GM19193 (cell line): ENCODE results near the gene CALML5.

Source experiments
- POLR2A ChIP-seq: IDR thresholded peaks from 4 replicates; pipeline ENCODE4 v1.6.1; 2011; ENCODE audit not compliant: insufficient read depth, insufficient read length; ENCODE audit errors: extremely low read depth

CALML5 gene

DNA sequence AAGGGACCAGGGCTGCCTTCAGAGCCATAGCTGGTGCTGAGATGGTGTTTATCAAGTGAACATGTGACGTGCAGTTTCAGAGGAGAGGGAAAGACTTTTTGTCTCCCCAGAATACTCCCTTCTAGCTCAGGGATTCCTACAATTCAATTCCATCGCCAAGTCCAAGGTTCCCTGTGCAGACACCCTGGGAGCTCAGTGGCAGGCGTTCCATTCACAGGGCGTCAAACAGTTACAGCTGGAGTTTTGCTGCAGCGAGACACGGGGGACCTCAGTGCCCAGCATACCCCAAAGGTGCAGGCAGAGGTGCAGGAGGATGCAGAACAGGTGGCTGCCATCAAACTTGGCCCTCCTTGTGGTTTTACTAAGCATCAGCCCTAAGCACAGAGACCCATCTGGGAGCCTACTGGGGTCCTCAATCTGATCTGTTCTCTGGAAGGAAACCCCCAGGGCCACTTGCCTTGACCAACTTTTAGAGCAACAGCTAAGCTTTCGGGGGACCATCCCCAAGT lies 846 bp upstream of the CALML5 start:
- no peak for TF ChIP-seq POLR2A

DNA sequence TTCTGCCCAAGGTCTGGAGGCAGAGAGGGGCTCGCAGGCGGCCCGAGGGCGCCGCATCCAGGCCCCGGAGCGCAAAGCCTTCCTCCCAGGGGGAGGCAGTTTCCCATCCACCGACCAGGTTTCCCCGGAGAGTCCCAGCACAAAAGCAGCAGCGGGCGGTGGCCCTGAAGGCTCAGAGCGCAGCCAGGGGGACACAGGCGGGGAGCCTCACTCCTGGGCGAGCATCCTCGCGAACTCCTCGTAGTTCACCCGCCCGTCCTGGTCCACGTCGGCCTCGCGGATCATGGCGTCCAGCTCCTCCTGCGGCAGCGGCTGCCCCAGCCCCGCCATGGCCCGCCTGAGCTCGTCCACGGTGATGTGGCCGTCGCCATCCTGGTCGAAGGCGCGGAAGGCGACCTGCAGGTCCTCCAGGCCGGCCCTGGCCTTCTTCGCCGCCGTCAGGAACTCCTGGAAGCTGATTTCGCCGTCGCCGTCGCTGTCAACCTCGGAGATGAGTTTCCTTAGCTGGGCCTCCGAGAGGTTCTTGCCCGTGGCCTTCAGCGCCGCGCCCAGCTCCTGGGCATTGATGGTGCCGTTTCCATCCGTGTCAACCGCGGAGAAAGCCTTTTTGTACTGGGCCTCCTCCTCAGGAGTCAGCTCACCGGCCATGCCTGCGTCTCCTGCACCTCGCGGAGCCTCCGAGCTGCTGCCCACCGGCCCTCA lies 428 bp downstream of the CALML5 start:
- TF ChIP-seq POLR2A, result no peak

DNA sequence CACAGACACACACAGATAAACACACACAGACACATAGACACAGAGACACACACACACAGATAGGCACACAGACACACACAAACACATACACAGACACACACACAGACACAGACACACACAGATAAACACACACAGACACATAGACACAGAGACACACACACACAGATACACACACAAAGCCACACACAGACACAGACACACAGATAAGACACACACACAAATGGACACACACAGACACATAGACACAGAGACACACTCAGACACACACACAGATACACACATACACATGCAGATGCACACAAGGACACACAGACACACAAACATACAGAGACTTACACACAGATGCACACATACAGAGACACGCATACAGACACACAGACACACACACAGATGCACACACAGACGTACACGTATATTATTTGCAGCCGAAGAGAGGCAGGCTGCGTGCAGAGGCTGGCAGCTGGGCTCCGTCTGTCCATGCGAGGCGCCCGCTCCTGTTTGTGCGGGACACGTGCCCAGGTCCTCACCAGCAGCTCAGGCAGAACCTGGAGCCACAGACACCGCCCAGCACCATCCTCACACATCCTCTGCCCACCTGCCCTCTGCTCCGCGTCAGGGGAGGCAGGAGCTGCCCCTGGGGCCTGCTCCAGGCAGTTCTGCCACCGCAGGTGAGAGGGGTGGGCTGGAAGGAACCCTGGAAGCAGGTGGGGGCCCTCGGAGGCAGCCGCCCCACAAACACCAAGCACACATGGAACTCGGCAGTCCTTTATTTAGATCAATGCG lies 1.2 kb downstream of the CALML5 start:
- no peak for TF ChIP-seq POLR2A

DNA sequence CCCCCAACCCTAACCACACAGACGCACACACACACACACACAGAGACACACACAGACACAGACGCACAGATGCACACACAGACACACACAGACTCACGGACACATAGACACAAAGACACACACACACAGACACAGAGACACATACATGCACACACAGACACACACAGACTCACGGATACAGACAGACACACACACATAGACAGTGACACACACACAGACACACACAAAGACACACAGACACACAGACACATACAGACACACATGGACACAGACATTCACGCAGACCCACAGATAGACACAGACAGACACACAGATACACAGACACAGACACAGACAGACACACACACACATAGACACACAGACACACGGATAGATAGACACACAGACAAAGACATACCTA lies 2.1 kb downstream of the CALML5 start:
- TF ChIP-seq POLR2A, result no peak

GRCh38 chr10:5496261-5497250 lies 2.8 kb downstream of the CALML5 start:
- TF ChIP-seq POLR2A, result no peak

GRCh38 chr10:5494611-5495010 lies 4.8 kb downstream of the CALML5 start:
- TF ChIP-seq POLR2A, result no peak

- no peak for TF ChIP-seq POLR2A
These were observed 5.7 kb downstream of the CALML5 start for GRCh38 chr10:5493691-5494090.

GRCh38 chr10:5492929-5493576 lies 6.3 kb downstream of the CALML5 start:
- no peak for TF ChIP-seq POLR2A

GRCh38 chr10:5492322-5492855 lies 7.0 kb downstream of the CALML5 start:
- no peak for TF ChIP-seq POLR2A

DNA sequence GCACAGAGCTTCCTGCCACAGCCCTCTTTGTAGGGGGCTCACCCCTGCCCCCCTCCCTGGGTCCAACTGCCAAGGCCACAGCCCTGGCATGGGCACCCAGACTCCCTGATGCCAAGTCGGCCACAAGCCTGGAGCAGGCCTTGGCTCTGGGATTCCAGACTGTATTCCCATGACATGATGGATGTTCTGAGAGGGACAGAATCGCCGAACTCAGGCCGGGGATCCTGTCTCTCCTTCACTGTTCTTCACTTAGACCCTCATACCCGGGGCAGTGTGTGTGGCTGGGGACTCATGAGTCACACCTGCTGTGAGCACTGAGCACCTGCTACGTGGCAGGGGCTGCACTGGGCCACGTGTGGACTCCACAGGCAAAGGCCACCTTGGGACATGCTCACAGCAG lies 7.9 kb downstream of the CALML5 start:
- no peak for TF ChIP-seq POLR2A

GRCh38 chr10:5490698-5491464 lies 8.5 kb downstream of the CALML5 start:
- TF ChIP-seq POLR2A, result no peak

- no peak for TF ChIP-seq POLR2A
These were observed 9.3 kb downstream of the CALML5 start for GRCh38 chr10:5490032-5490431.

- TF ChIP-seq POLR2A, result no peak
These were observed 10.9 kb downstream of the CALML5 start for GRCh38 chr10:5488272-5489161.

DNA sequence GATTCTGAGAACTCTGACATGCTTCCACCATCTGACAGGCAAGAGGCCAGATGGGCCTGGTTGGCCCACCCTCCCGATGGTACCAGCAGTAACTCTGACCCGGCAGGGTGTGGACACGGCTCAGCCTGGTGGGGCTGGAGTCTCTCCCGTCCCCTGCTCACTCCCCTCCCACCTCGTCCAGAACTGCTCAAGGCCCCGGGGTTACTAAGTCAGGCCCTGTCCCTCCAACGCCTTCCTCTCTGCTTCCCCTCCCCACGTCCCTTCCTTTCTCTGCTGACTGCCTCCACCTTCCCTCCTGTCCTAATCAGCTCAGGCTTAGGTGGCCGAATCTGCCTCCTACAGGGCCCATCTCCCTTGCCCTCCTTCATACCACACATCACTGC lies 12.5 kb downstream of the CALML5 start:
- TF ChIP-seq POLR2A, result no peak
